Mucosa of descending colon (tissue), 3 donors: ENCODE results near the gene HLA-DOA. TPM values are rescaled to one million over a fixed set of nuclear protein-coding genes. Genes with fewer than 3 reads are reported as not detected.

Experiments used
- ATAC-seq: fragments of 200-7000 bp; cut with Tn5 transposase; one replicate; pipeline ENCODE4 v1.9.1; 2020; ENCODE audit warnings: mild to moderate bottlenecking, moderate library complexity
- DNase-seq, 3 donors: peaks; one replicate each; pipeline ENCODE4 v3.0.0-alpha.2; 2020
- H3K36me3 ChIP-seq: fragments of 200-600 bp; one replicate; pipeline ENCODE4 v1.8.0; 2021; ENCODE audit warnings: low read depth, mild to moderate bottlenecking
- H3K4me1 ChIP-seq: fragments of 200-600 bp; one replicate; pipeline ENCODE4 v1.8.0; 2021; ENCODE audit warnings: low read depth, mild to moderate bottlenecking
- H3K4me3 ChIP-seq: fragments of 200-600 bp; one replicate; pipeline ENCODE4 v1.8.0; 2021; ENCODE audit warnings: mild to moderate bottlenecking
- H3K9me3 ChIP-seq: fragments of 200-600 bp; one replicate; pipeline ENCODE4 v1.8.0; 2021; ENCODE audit warnings: mild to moderate bottlenecking
- intact Hi-C, 2 donors: fragments of 100-400 bp; cut with DNase I in 1 of 2; cut with micrococcal nuclease in 1 of 2; formaldehyde crosslinking; loops; one replicate each; pipeline versions ENCODE4 v1.11.0 to v1.11.1; 2022; cut with DNase I, micrococcal nuclease
- total RNA-seq, 3 donors: library from RNA; stranded (reverse); fragmentation: NEBNext Ultra II Directional in 2 of 3; extraction: Animal tissue kit (Norgen Biotek cat#: 25700) in 2 of 3; gene quantifications; one replicate each; pipeline versions ENCODE4 v1.2.1 to v1.2.4, GENCODE V29; 2021 to 2023
- TF ChIP-seq, protein P1 (sequence below): fragments of 200-600 bp; IDR thresholded peaks from one replicate; pipeline ENCODE4 v1.8.0; 2022; ENCODE audit warnings: antibody characterized with exemption, mild to moderate bottlenecking
- donor health status: DM: no; HTN: no; CAD: no; lungs with moderate emphysema.
- donor health status: DM: no; HTN: no; CAD: no.
- donor health status: DM: no; HTN: yes; CAD: no.

The HLA-DOA gene
- total RNA-seq, 3 donors from 2014 or later = 1.8 to 4.0 (median 3.2) TPM

DNA sequence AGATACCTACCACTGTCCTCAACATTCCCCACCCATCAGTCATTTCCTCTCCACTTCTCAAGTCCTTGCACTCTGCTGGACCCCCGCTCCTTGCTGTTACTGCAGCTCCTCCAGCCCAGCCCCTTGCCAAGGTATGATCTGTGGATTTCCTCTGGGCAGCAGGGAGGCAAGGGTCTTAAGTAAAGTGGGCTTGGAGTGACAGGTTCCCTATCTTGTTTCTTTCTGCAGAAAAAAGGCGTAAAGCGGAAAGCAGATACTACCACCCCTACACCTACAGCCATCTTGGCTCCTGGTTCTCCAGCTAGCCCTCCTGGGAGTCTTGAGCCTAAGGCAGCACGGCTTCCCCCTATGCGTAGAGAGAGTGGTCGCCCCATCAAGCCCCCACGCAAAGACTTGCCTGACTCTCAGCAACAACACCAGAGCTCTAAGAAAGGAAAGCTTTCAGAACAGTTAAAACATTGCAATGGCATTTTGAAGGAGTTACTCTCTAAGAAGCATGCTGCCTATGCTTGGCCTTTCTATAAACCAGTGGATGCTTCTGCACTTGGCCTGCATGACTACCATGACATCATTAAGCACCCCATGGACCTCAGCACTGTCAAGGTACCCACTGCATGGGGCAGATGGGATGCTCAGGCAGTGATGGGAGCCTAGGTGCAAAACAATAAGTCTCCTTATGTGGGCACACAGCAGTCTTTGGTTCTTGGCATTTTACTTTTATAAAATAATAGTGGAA is 32.9 kb downstream of the HLA-DOA start:
- H3K9me3 ChIP-seq = no peaks in the 10 kb centered on the region
- TF ChIP-seq, protein P1, sequence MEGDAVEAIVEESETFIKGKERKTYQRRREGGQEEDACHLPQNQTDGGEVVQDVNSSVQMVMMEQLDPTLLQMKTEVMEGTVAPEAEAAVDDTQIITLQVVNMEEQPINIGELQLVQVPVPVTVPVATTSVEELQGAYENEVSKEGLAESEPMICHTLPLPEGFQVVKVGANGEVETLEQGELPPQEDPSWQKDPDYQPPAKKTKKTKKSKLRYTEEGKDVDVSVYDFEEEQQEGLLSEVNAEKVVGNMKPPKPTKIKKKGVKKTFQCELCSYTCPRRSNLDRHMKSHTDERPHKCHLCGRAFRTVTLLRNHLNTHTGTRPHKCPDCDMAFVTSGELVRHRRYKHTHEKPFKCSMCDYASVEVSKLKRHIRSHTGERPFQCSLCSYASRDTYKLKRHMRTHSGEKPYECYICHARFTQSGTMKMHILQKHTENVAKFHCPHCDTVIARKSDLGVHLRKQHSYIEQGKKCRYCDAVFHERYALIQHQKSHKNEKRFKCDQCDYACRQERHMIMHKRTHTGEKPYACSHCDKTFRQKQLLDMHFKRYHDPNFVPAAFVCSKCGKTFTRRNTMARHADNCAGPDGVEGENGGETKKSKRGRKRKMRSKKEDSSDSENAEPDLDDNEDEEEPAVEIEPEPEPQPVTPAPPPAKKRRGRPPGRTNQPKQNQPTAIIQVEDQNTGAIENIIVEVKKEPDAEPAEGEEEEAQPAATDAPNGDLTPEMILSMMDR = no peak
- intact Hi-C loops = no loop called here
- no peak overlapping the region for H3K4me3 ChIP-seq
- H3K36me3 ChIP-seq = peaks cover 37% of the 10 kb centered on the region
- ATAC-seq = no peak
- DNase-seq = no peak
- peaks cover 62% of the 10 kb centered on the region for H3K4me1 ChIP-seq

DNA sequence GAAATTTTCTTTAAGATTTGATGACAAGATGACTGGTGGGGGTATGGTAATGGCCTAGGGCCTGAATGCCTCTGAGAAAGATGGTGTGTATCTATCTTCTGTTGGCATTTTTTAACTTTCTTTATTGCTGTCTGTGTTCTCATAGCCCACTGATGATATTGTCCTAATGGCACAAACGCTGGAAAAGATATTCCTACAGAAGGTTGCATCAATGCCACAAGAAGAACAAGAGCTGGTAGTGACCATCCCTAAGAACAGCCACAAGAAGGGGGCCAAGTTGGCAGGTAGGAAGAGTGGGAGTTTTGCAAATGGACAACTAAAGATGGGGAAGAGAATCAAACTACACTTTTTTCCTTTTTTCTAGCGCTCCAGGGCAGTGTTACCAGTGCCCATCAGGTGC is 33.5 kb downstream of the HLA-DOA start:
- Histone ChIP-seq H3K36me3 (peaks cover 31% of the 10 kb centered on the region), H3K4me3 (no peak overlapping the region), H3K9me3 (no peaks in the 10 kb centered on the region), H3K4me1 (peaks cover 56% of the 10 kb centered on the region)
- TF ChIP-seq, protein P1 = no peak
- ATAC-seq (no peak), DNase-seq (no peak)
- intact Hi-C loops = no loop called here

DNA sequence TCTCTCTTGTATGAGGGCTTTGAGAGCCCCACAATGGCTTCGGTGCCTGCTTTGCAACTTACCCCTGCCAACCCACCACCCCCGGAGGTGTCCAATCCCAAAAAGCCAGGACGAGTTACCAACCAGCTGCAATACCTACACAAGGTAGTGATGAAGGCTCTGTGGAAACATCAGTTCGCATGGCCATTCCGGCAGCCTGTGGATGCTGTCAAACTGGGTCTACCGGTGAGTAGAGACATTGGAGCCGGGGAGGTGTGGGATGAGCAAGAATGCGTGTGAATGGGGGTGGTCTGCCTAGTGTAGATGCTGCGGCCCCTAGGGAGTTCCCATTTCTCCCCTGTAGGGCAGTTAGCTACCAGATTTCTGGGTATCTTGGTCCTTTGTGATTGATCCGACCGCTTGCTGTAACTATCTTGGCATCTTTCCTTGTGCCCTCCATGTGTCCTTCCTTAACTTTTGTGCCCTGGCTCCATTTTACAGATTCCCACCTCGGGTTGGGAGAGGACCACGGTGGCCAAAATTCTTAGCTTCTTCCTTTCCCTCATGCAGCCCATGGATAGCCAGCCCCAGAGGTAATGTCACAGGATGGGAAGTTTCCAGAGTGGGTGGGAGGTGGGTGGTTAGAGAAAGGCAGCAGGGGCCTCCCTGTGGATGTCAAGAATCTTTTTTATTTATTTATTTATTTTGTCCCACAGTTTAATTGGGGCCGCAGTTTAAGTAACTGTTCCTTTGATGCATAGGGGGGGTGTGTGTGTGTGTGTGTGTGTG is 34.7 kb downstream of the HLA-DOA start:
- H3K4me3 ChIP-seq = no peak overlapping the region
- no peak for DNase-seq
- ATAC-seq = no peak
- intact Hi-C loops = no loop called here
- no peaks in the 10 kb centered on the region for H3K9me3 ChIP-seq
- TF ChIP-seq, protein P1 = no peak
- H3K36me3 ChIP-seq = peaks cover 20% of the 10 kb centered on the region
- peaks cover 45% of the 10 kb centered on the region for H3K4me1 ChIP-seq

DNA sequence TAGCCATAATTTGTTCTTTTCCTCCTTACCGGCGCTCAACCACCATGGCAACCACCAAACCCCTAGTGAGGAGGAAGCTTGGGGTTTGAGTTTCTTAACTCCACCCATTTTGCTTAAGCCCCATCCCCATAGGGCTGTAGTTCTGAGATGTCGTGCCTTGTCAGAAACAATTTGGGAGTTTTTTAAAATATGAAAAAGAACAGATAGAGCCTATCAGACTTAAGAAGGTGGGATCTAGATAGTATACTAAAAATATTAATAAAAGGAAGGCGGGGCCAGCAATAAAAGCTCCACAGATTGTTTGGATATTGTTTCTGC is 35.4 kb downstream of the HLA-DOA start:
- TF ChIP-seq, protein P1 = no peak
- DNase-seq (no peak), ATAC-seq (no peak)
- intact Hi-C loops = no loop called here
- H3K4me3 ChIP-seq = peak overlapping the region; percentile 86
- H3K4me1 ChIP-seq = peaks cover 43% of the 10 kb centered on the region
- peaks cover 16% of the 10 kb centered on the region for H3K36me3 ChIP-seq
- H3K9me3 ChIP-seq = no peaks in the 10 kb centered on the region

DNA sequence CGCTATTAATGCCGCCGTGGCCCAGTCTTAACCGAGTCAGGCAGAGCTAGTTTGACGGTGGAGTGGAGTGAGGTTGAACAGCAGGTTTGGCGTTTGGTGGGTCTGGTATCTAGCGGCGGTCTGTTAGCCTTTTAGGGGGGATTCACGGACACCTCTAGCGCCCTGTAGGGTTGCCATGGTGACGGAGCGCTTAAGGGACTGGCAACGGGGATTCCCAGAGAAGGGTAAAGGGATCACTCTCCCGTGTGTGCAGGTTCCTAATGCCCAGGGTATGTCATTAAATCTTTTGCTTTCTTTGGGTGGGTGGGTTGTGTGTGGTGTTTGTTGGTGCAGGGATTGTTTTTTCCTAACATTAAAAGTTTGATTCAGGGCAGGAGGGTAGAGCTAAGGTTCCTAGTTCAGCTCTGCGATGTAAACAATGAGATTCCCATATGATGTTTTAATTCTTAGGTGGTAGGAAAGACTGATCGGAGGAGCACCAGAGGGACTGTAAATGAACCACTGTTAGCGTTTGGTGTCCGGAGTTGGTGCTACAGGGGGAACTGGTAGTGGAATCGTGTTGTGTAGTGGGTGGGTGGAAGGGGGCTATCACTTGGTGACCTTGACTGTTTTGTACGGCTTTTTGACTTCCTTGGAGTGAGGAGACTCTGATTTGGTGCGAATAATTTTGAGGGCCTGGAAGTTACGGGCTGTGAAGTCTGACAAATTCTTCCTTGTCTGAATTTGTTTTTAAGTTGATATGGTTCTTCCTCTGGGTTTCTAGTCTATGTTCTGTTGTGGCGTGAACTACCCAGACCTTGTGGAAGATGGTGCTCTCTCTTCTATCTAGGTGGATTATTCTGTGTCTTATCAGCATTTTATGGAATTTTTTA is 36.0 kb downstream of the HLA-DOA start:
- no peak for ATAC-seq
- intact Hi-C loops = no loop called here
- Histone ChIP-seq H3K9me3 (no peaks in the 10 kb centered on the region), H3K36me3 (peaks cover 16% of the 10 kb centered on the region), H3K4me1 (peaks cover 37% of the 10 kb centered on the region), H3K4me3 (peak overlapping the region; percentile 86)
- TF ChIP-seq, protein P1 = no peak
- peak in 2 of 3 donors; percentile 61 to 72 for DNase-seq
